Right atrium auricular region (tissue), 2 donors: ENCODE measurements around the gene CDK14. TPM values are rescaled to one million over a fixed set of nuclear protein-coding genes. Genes with fewer than 3 reads are reported as not detected.

ENCODE experiments used
- DNase-seq: peaks from one replicate; pipeline ENCODE4 v3.0.0-alpha.2; 2019; ENCODE audit warnings: low spot score
- H3K27ac ChIP-seq, 2 donors: fragments of 200-600 bp; sonication (generic); 1 replicate in 1 of 2; 2 replicates in 1 of 2; pipeline ENCODE4 v1.5.1; 2016 to 2019
- H3K27me3 ChIP-seq, 2 donors: fragments of 200-600 bp; sonication (generic); one replicate each; pipeline versions ENCODE4 v1.5.1 to v1.6.0; 2017 to 2019
- H3K36me3 ChIP-seq: fragments of 200-600 bp; sonication (generic); one replicate; pipeline ENCODE4 v1.5.1; 2016
- H3K4me1 ChIP-seq, 2 donors: fragments of 200-600 bp; sonication (generic); one replicate each; pipeline versions ENCODE4 v1.5.1 to v1.6.0; 2017 to 2019
- H3K4me3 ChIP-seq, 2 donors: fragments of 200-600 bp; sonication (generic); 1 replicate in 1 of 2; 2 replicates in 1 of 2; pipeline ENCODE4 v1.5.1; 2017 to 2019; ENCODE audit warnings: mild to moderate bottlenecking in 1 of 2, moderate library complexity in 1 of 2
- H3K9me3 ChIP-seq, 2 donors: fragments of 200-600 bp; sonication (generic); one replicate each; pipeline ENCODE4 v1.5.1; 2019
- total RNA-seq, 2 donors: library from RNA; depleted of rRNA; stranded (reverse); fragments of >200 nt; gene quantifications; one replicate each; pipeline ENCODE4 v1.1.0, GENCODE V29; 2016
- TF ChIP-seq, protein P1 (sequence below), 2 donors: fragments of 200-600 bp; sonication (generic); IDR thresholded peaks; one replicate each; pipeline ENCODE4 v1.5.1; 2019; ENCODE audit warnings: antibody characterized with exemption in 2 of 2

CDK14 gene
- total RNA-seq, 2 donors from 2014 or later, result 21.5 to 37.9 TPM

- no peak for DNase-seq
- no peak overlapping the region for H3K4me3 ChIP-seq
- no peaks in the 10 kb centered on the region for H3K9me3 ChIP-seq
- no peaks in the 10 kb centered on the region for H3K36me3 ChIP-seq
- no peaks in the 10 kb centered on the region for H3K4me1 ChIP-seq
- TF ChIP-seq, protein P1, sequence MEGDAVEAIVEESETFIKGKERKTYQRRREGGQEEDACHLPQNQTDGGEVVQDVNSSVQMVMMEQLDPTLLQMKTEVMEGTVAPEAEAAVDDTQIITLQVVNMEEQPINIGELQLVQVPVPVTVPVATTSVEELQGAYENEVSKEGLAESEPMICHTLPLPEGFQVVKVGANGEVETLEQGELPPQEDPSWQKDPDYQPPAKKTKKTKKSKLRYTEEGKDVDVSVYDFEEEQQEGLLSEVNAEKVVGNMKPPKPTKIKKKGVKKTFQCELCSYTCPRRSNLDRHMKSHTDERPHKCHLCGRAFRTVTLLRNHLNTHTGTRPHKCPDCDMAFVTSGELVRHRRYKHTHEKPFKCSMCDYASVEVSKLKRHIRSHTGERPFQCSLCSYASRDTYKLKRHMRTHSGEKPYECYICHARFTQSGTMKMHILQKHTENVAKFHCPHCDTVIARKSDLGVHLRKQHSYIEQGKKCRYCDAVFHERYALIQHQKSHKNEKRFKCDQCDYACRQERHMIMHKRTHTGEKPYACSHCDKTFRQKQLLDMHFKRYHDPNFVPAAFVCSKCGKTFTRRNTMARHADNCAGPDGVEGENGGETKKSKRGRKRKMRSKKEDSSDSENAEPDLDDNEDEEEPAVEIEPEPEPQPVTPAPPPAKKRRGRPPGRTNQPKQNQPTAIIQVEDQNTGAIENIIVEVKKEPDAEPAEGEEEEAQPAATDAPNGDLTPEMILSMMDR (IDR thresholded peaks at IDR 0.05), result no peak
- no peak overlapping the region for H3K27ac ChIP-seq
- H3K27me3 ChIP-seq, result no peaks in the 10 kb centered on the region
Measured at GRCh38 chr7:90938371-90938770, 342.2 kb downstream of the CDK14 start.

- Histone ChIP-seq H3K27me3 (no peaks in the 10 kb centered on the region), H3K36me3 (no peaks in the 10 kb centered on the region), H3K4me1 (no peaks in the 10 kb centered on the region), H3K27ac (no peak overlapping the region), H3K9me3 (no peaks in the 10 kb centered on the region), H3K4me3 (no peak overlapping the region)
- DNase-seq, result no peak
- TF ChIP-seq, protein P1 (IDR thresholded peaks at IDR 0.05), result no peak
Measured at GRCh38 chr7:90939666-90940065, 343.5 kb downstream of the CDK14 start.

GRCh38 chr7:90944021-90944420 lies 347.9 kb downstream of the CDK14 start:
- TF ChIP-seq, protein P1 (IDR thresholded peaks at IDR 0.05), result no peak
- Histone ChIP-seq H3K4me1 (no peaks in the 10 kb centered on the region), H3K4me3 (no peak overlapping the region), H3K9me3 (no peaks in the 10 kb centered on the region), H3K27me3 (no peaks in the 10 kb centered on the region), H3K36me3 (no peaks in the 10 kb centered on the region), H3K27ac (no peak overlapping the region)
- no peak for DNase-seq

DNA sequence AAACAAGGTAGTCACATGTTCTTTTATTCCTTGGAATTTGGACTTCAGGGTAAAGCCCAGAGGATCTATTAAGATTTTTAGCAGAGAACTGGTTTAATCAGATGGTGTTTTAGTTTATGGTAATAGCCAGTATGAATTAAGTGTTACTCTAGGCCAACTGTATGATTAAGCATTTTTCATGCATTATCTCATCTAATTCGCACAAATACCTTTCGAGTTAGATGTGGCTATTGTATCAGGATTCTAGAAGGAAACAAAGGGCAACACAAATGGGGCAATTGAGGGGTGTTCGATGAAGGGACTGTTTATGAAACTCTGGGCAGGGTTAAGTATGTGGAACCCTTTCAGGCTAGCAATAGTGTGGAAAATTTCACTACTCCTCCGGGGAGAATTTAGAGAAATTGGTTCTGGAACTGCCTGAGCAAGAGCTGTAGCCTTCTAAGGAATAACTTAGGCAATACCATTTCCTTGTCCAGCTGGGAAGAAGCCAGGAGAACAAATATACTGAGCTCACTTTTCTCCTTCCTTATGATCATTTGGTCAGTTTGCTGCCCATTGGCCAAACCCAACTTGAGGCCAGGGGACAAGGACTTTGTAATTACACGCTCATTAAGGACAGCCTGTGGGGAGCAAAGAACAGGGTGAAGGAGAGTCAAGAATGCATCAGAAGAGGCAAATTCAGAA lies 349.1 kb downstream of the CDK14 start:
- no peaks in the 10 kb centered on the region for H3K36me3 ChIP-seq
- DNase-seq, result no peak
- no peaks in the 10 kb centered on the region for H3K4me1 ChIP-seq
- H3K9me3 ChIP-seq, result no peaks in the 10 kb centered on the region
- H3K27ac ChIP-seq, result peak overlapping the region; percentile 1 to 3
- TF ChIP-seq, protein P1 (IDR thresholded peaks at IDR 0.05), result no peak
- H3K4me3 ChIP-seq, result no peak overlapping the region
- H3K27me3 ChIP-seq, result no peaks in the 10 kb centered on the region

DNA sequence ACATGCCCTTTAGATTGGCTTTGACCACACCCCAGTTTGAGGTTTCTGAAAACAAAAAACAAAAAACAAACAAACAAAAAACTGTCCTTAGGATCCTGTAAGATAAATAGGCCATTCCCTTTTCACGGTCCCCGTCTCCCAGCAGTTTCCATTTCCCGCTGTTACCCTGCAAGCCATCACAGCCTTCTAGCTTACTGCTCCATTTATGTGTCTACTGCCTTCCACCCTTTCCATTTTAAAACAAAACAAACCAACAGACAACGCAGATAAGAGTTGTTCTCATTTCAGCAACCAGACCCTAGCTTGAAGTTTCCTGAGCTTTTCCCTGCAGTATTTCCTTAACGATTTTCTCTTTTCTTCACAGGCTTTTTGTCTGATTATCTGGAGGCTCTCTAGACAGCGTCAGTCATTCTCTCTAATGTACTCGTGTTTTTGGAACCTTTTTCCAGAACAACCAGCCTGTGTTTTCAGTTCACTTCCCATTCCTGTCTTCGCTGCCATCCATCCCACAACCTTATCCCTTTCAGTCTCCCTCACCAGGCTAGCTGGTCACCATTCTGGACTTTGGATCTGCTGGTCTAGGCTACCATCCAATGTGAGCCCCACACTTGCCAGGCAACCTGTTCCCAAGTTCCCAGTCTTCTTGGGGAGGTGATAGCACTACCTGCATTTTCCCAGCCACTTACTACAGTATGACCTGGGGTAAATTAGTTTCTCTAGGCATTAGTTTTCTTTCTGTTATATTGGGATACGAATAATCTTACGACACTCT lies 350.8 kb downstream of the CDK14 start:
- Histone ChIP-seq H3K36me3 (no peaks in the 10 kb centered on the region), H3K9me3 (no peaks in the 10 kb centered on the region), H3K4me3 (no peak overlapping the region), H3K27me3 (no peaks in the 10 kb centered on the region), H3K4me1 (no peaks in the 10 kb centered on the region), H3K27ac (no peak overlapping the region)
- DNase-seq, result no peak
- TF ChIP-seq, protein P1 (IDR thresholded peaks at IDR 0.05), result no peak
